Measurements from ENCODE around the gene ADAM15.

The ADAM15 gene

GRCh38 chr1:155012026-155012546, 39.0 kb upstream of the ADAM15 start:
- no peak for DNase-seq (ENCODE audit: low read depth in 3 of 3, low spot score in 1 of 3)

DNA sequence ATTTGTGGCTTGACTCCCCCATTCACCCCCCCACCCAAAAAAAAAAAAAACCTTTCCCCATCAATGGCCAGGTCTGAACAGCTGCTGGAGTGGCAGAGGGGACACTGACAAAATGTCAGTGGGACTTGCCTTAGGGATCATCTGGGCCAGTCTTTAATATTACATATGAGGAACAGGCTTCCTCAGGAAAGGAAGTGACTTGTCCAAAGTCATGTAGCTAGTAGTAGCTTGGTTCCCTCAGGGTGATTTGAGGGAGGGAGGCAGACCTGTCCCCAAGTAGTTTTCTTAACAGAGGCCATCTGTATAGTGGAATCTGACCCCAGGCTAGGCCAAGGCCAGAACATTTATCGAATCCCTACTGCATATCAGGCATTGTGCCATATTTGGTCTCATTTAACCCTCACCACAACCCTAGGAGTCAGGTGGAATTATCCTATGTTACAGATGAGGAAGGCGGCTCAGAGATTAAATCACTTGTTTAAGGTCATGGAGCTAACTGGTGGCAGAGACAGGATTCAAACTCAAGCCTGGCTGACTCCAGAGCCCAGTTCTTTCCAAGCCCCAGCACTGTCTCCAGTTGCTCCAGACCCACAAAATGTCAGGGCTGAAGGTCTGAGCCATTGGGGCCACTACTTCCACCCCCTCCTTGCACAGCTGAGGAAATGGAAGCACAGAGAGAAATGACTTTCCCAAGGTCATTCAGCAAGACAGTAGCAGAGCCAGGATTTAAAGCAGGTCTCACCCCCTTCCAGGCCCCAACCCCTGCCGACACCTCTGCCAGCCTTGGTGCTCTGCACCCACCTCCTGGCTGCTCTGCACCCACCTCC, 38.1 kb upstream of the ADAM15 start:
- no peak for DNase-seq (ENCODE audit: low read depth in 3 of 3, low spot score in 1 of 3)

DNA sequence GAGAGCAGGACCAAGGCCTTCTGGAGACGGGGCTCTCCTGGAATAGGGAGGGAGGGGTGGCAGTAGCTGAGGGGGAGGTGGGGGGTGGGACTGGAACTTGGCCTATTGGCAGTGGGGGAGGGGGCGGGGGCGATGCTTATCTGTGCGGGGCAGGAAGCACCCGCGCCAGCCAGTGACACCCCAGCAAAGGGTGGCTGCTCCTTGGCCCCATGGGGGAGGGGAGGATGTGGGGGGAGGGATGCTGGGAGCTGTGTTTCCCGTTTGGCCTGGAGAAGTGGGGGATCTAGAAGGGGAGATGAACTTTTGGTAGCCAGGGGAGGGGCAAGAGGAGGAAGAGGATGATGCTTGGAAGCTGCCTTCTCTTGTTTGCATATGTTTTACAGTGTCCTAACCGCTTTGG, 37.5 kb upstream of the ADAM15 start:
- no peak for DNase-seq (ENCODE audit: low read depth in 3 of 3, low spot score in 1 of 3)

DNA sequence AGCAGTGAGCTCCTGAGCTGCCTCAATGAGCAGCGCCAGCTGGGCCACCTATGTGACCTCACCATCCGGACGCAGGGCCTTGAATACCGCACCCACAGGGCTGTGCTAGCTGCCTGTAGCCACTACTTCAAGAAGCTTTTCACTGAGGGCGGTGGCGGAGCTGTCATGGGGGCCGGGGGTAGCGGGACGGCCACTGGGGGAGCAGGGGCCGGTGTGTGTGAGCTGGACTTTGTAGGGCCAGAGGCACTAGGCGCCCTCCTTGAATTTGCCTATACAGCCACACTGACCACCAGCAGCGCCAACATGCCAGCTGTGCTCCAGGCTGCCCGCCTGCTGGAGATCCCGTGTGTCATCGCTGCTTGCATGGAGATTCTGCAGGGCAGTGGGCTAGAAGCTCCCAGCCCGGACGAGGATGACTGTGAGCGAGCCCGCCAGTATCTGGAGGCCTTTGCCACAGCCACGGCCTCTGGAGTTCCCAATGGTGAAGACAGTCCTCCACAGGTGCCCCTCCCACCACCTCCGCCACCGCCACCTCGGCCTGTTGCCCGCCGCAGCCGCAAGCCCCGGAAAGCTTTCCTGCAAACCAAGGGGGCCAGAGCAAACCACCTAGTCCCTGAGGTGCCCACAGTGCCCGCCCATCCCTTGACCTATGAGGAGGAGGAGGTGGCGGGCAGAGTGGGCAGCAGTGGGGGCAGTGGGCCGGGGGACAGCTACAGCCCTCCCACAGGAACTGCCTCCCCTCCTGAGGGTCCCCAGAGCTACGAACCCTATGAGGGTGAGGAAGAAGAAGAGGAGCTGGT, 36.2 kb upstream of the ADAM15 start:
- DNase-seq (ENCODE audit: low read depth in 3 of 3, low spot score in 1 of 3) = no peak

DNA sequence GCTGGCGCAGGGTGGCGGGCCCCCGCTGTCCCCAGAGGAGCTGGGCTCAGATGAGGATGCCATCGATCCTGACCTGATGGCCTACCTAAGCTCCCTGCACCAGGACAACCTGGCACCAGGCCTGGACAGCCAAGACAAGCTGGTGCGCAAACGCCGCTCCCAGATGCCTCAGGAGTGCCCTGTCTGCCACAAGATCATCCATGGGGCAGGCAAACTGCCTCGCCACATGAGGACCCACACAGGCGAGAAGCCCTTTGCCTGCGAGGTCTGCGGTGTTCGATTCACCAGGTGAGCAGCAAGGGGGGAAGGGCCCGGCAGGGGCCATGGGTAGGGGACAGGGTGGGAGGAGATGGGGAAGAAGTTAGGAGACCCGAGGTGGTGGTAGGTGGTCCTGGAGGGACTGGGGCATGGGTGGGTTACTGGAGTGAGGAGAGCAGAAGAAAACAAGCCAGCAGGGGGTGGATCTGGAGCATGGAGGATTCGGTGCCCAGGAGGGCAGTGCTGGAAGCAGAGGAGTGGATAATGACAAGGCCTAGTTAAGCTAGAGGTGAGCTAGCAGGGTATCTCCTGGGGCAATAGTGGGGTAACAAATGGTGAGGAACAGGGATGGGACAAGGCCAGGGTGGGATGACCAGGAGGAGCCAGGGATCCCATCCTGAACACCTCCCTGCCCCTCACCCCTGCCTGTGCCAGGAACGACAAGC, 35.4 kb upstream of the ADAM15 start:
- no peak for DNase-seq (ENCODE audit: low read depth in 3 of 3, low spot score in 1 of 3)

DNA sequence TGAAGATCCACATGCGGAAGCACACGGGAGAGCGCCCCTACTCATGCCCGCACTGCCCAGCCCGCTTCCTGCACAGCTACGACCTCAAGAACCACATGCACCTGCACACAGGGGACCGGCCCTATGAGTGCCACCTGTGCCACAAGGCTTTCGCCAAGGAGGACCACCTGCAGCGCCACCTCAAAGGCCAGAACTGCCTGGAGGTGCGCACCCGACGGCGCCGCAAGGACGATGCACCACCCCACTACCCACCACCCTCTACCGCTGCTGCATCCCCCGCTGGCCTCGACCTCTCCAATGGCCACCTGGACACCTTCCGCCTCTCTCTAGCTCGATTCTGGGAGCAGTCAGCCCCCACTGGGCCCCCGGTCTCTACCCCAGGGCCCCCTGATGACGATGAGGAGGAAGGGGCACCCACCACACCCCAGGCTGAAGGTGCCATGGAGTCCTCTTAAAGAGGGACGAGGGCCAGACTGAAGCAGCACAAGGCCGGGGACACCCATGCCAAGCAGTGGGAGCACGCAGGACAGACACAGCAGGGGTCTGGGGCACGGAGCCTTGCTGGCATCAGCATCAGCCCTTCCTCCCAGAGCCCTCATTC, 34.8 kb upstream of the ADAM15 start:
- no peak for DNase-seq (ENCODE audit: low read depth in 3 of 3, low spot score in 1 of 3)

GRCh38 chr1:155017041-155017945, 33.8 kb upstream of the ADAM15 start:
- peak; percentile 80 to 92 (median 89) for DNase-seq (ENCODE audit: low read depth in 3 of 3, low spot score in 1 of 3)

GRCh38 chr1:155017946-155018316, 33.2 kb upstream of the ADAM15 start:
- no peak for DNase-seq (ENCODE audit: low read depth in 3 of 3, low spot score in 1 of 3)

DNA sequence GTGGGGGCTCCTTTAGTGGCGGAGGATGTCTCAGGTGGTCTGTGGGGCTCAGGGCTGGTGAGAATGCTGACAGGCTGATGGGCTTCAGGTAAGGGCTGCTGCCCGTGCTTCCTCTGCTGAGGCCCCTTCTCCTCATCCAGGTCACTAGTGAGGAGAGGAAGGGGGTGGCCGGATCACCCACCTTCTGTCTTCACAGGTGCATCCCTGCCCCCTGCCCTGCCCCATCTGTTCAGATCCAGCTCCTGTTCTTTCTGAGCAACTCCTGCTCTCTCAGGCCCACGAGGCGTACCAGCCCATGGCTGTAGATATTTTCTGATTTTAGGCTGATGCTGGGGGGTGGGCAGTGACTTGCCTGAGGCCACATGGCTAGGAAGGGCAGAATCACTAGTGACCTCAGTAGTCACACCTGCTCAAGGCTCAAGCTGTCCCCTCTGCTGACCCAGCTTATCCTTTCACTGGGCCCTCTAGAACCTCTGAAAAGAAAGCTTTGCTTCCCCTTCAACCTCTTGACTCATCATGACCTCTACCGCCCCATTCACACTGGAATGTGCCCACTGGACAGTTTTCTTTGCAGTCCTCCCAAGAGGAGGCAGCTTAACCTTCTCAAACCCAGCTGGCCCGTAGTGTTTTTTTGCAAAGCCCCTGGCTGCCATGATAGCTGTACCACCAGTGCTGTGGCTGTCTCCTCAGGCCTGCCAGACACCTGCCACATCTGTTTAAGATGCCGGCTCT, 32.3 kb upstream of the ADAM15 start:
- DNase-seq (ENCODE audit: low read depth in 3 of 3, low spot score in 1 of 3) = no peak

DNA sequence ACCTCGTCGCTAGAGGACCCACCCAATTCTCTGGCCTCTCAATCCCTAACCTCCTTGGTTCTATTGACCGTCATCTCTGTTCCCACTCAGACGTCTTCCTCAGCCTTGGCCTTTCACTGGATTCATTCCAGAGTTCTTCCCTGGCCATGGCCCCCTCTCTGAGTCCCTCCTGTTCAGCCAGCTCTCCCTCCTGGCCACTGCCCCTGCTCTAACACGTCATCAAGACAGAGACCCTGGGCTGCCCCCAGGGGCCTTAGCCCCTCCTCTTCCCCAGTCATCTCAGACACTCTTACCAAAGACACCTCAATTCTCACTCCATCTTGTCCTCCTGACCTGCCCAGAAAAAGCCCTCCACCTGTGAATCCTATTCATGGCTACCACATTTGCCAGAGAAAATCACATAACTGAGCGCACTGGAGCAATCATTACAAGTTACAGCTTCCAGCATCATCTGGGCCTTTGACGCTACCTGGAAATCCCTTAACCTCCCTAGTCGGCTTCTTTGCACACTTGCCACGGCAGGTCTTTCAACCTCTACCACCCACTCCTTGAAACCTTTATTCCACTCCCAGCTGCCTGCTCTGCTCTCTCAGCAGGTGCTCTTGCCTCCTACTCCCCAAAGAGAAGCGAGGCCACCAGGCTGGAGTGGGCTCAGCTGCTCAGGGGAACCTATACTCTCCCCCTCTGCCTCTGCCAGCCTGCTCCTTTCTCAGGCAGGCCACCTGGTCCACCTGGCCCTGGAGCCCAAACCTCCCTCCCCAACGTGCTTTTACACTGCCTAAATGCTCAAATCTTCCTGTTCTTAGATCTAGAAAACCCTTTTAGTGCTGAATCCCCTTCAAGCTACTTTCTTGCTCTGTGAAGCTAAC, 31.5 kb upstream of the ADAM15 start:
- DNase-seq (ENCODE audit: low read depth in 3 of 3, low spot score in 1 of 3) = no peak

DNA sequence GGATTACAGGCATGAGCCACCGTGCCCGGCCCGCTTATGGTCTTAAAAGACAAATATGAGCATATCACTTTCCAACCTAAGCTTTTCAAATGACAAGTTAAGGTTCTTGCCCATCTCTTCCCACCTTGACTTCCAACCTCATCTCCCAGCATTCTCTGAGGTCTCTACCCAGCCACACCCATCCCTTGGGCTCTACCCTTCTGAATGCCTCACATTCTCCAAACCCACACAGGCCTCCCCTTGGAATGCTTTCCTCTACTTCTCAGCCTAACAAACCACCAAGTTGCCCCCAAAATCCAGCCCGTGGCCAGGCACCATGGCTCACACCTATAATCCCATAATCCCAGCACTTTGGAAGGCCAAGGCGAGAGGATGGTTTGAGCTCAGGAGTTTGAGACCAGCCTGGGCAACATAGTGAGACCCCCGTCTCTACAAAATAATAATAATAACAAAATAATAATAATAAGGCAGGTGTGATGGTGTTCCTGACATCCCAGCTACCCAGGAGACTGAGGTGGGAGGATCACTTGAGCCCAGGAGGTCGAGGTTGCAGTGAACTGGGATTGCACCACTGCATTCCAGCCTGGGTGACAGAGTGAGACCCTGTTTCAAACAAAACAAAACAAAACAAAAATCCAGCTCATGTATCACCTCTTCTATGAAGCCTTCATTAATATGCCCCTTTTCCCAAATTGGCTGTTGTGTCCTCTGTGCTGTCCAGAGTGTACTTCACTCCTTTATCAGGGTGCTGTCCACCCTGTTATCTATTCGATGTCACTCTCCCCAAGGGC, 28.8 kb upstream of the ADAM15 start:
- no peak for DNase-seq (ENCODE audit: low read depth in 3 of 3, low spot score in 1 of 3)

DNA sequence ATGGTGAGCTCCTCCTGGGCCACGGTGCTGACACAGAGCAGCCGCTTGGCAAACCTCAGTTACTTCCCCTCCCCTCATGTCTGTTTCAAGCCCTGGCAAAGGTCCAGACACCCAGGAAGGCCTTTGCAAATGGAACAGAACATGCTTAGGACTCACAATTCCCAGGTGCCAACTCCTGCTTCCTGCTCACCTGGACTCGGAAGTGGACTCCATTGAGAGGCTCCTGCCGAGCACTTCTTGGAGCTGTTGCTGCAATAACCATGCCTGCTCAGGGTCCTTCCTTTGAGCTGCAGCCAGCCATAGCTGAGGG, 28.2 kb upstream of the ADAM15 start:
- DNase-seq (ENCODE audit: low read depth in 3 of 3, low spot score in 1 of 3) = no peak

DNA sequence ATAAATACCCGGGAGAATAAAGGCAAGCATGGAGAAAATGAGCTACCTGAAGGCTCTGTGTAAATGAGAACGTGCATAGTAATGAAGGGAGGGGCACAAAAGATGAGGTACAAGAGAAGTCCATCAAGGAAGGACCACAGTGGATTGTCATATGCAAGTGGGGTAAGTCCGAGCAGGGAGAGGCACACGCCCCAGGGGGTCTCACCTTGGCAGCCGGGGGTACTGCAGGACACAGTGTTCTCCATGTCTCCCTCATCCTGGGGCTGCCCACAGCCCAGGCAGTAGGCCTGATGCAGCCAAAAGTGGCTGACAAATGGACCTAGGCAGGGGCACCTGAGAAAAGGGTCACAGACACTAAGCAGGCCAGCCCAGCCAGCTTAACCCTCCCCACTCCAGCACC, 27.5 kb upstream of the ADAM15 start:
- DNase-seq (ENCODE audit: low read depth in 3 of 3, low spot score in 1 of 3) = no peak

DNA sequence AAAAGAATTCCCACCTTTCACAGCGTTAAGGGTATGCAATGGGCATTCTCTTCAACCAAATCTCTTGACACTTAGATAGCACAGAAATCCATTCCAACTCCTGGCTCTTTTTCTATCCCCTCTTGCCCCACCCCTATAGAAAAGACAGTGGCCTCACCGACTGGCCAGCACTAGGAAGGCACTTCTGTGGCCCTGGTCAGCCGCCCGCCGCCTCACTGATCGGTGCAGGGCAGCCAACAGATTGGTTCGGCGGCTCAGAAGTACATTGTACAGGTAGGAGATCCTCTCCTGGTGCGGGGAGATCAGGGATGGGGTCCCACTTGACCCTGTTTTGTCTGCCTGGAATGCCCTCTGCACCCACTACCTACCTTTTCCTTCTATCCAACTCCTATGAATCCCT, 26.8 kb upstream of the ADAM15 start:
- DNase-seq (ENCODE audit: low read depth in 3 of 3, low spot score in 1 of 3) = no peak

DNA sequence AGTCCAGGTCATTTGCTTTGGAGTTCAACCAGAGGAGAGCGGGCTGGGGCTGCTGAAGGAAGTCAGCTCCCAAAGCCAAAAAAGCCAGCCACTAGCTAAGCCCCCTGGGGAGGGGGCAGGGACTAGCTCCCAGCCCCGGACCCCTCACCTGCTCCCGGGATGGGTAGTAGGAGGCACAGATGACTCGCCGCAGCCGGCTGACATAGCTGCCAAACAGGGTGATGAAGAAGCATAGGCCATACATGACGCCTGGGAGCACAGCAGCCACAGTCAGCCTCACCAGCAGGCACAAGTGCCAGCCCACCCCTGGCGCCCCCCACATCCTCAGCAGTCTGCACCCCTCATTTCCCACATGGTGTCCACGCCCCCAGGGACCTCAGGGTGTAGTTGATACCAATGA, 25.0 kb upstream of the ADAM15 start:
- no peak for DNase-seq (ENCODE audit: low read depth in 3 of 3, low spot score in 1 of 3)

DNA sequence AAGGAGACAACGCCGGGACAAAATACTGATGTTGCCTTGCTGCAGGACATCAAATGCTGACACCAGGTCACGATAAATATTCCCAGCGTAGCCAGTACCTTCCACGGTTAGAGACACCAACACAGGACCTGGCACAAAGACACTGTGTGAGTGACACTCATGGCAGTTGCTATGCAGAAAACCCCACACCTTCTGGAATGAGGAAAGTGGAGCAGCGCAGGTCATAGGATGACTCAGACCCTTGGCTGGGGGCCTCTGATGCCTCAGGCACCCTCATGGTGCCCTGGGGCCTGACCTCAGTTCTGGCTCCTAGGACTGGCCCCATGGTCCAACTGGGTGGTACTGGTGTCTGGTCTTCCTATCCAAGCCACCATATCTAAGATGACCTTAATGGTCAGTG, 24.5 kb upstream of the ADAM15 start:
- DNase-seq (ENCODE audit: low read depth in 3 of 3, low spot score in 1 of 3) = no peak

GRCh38 chr1:155029513-155030242, 21.4 kb upstream of the ADAM15 start:
- DNase-seq (ENCODE audit: low read depth in 3 of 3, low spot score in 1 of 3) = no peak
